Stimulated activated CD4-positive, alpha-beta T cell treated with anti-CD3 and anti-CD28 coated beads, Interleukin-4, amount 100 ng/mL, for 1 hour (primary cell): ENCODE results near the gene CNGA2.

Experiments
- DNase-seq: peaks from one replicate; pipeline ENCODE4 v3.0.0-alpha.2; 2020

CNGA2 gene

GRCh38 chrX:151753313-151754046 is 18.9 kb downstream of the CNGA2 start:
- no peak for DNase-seq

GRCh38 chrX:151754047-151754429 is 19.5 kb downstream of the CNGA2 start:
- DNase-seq: no peak

- no peak for DNase-seq
These were observed 20.2 kb downstream of the CNGA2 start for GRCh38 chrX:151754641-151755215.

DNA sequence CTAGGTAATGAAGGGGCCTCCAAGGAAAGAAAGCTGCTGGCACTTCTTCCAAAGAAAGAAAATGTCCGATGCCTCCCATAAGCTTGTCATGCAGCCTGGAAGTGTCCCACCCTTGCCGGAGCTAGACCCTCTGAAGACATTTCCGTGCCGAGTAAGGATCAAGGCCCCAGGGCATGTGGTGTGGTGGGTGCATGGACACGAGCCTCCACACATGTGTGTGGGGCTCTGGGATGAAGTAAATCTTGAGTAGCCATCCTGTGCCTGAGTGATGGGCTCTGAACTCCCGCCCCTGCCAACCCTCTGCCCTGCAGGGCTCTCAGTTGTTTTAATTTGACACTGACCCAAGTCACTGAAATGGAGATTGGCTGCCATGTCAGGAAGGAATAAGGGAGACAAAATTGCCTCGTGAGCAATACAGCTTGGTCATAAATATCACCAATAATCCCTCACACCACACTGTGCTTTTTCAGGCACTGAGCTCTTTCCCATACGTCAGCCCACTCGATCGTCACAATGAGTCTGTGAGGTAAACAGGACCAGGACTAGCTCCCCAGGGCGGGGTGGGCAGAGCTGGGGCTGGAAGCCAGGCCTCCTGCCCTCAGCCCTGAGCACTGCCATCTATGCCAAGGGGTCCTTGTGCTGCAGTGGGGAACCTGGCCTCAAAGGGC is 24.6 kb downstream of the CNGA2 start:
- no peak for DNase-seq

GRCh38 chrX:151762802-151763201 is 28.3 kb downstream of the CNGA2 start:
- no peak for DNase-seq

DNA sequence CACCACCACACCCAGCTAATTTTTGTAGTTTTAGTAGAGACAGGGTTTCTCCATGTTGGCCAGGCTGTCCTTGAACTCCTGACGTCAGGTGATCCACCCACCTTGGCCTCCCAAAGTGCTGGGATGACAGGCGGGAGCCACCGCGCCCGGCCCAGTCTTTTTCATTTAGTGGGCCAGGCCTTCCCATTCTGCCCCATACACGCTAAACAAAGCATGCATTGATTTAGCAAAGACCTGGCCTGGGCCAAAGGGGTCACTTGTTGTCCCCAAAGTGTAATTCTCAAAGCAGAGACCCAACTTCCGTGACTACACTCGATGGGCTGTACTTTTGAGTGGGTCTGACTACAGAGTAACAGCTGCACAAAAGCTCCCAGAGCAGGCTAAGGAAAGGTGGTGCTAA is 29.2 kb downstream of the CNGA2 start:
- DNase-seq: no peak

DNA sequence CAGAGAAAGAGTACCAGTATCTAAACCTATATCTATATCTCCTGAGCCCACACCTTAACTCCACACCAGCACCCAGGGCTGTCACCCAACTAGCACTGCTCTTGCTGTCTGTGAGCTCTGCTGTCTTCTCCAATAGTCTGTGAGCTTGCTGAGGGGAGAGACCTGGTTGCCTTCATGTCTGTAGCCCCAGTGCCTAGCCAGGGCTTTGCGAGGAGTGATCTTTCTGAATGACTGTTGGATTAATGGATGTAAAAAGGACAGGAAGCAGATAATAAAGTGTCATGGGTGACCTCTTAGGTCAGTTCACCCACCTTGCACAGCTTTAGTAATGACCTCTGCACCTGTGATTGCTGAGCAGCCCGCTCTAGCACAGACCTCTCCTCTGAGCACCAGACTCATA is 30.5 kb downstream of the CNGA2 start:
- DNase-seq: no peak

DNA sequence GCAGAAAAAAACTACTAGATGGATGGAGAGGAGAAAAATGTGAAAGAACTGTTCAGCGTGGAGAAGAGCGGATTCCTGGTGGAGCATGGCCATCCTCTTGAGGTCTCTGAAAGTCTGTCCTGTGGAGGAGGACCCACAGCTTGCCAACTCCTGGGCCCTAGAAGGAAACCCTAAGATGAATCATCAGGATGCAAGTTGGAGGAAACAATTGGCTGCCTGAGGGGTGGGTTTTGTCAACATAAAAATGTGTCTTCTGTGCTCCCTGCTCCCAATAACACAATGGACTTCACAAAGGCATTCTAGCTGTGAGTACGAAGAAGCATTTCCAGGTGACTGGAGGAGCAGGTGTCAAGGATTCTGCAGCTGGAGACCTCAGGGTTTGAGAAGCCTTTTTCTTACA is 37.2 kb downstream of the CNGA2 start:
- no peak for DNase-seq

GRCh38 chrX:151773434-151773833 is 38.9 kb downstream of the CNGA2 start:
- DNase-seq: no peak

- DNase-seq: no peak
These were observed 39.9 kb downstream of the CNGA2 start for GRCh38 chrX:151774421-151774820.

DNA sequence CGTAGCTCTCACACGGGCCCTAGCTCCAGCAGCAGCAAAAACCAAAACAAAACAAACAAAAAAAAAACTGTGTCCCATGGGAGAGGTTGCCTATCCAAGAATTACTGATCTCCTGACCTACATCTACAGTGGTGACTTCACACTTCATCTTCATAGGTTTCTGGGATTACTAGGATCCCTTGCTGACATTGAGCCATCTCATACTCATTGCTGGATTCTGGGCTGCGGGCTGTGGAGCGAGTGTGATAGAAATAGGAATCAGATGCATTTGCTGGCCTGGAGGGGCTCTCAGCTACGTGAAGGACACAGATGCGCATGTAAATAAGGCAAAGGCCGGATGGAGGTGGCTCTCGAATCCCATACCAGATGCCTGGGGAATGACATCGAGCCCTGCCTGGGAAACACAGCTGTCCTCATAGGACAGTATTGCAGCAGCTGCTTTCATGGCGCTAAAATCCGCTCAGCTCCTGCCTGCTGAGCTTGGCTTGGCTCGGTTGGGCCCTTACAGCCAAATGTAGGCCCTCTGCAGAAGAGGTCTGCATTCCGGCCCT is 41.7 kb downstream of the CNGA2 start:
- DNase-seq: no peak

- DNase-seq: no peak
These were observed 42.4 kb downstream of the CNGA2 start for GRCh38 chrX:151776936-151777335.

GRCh38 chrX:151779258-151779657 is 44.7 kb downstream of the CNGA2 start:
- no peak for DNase-seq

DNA sequence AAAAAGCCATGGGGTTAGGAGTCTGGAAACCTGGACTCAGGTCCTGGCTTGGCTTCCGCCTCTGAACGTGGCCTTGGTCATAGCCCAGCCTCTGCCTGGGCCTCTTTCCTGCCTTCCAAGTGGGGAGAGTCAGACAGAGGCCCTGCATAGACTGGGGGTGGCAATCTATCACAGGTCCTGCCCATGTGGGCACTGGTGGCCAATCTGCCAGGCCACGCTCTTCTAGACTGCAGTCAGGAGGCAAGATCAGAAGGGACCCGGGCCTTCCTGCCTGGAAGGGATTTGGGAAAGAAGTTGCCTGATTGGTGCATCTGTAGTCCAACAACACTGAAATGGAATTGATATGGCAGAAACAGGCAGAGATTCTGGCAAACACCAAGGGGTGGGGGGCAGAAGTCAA is 46.1 kb downstream of the CNGA2 start:
- DNase-seq: no peak

GRCh38 chrX:151789179-151789800 is 54.7 kb downstream of the CNGA2 start:
- no peak for DNase-seq

DNA sequence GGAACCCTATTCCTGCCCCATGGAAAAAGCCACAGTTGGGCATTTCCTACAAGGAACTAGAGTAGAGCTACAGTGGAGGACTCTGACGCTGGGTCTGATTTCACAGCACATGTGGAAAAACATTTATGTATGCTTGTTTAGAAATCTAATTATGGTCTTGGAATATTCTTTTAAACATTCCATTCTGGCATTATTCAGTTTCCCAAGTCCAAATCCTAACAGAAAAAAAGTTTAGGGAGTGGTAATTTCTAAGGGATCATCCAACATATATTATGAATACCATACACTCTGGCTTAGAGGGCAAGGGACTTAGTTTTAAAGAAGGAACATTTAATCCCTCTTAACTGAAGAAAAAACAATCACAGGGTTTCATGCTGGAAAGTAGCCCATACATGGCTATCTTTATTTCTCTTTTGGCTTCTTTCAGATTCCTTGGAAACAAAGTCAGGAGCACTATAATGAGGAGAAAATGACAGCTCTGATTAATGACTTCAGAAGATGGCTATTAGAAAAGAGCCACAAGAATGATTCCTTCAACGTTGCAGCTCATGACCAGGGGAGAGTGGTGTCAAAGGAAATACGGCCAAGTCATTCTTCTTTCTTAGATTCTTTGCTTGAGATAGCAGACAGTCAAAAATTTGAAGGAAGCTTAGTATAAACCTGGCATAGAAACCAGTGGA is 56.1 kb downstream of the CNGA2 start:
- no peak for DNase-seq

GRCh38 chrX:151791961-151792360 is 57.4 kb downstream of the CNGA2 start:
- DNase-seq: no peak

DNA sequence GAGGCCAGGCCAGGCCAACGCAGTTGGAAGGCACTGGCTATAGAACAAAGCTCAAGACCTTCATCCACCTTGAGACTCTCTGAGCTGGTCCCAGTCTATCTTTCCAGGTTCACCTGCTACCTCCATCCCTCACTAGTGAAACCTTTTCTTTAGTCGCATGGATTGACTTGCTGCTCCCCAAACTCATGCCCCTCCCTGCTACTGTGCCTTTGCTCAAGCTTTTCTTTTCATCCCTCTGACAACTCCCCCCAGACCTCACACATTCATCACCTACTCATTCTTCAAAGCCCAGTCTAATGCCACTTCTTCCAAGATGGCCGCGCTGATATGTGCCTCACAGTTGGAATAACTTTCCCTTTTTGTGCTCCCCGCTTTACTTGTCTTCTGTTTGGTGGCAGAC is 58.0 kb downstream of the CNGA2 start:
- DNase-seq: no peak

- no peak for DNase-seq
These were observed 59.3 kb downstream of the CNGA2 start for GRCh38 chrX:151793886-151794285.
